GM18511 (cell line): ENCODE measurements around the gene NRBF2.
"Not testable (repeated sequence)": the region's sequence is repeated elsewhere in the genome, so short reads cannot be mapped to it uniquely, and the experiment has no call there.

Experiments
- ATAC-seq: cut with Tn5 transposase; IDR thresholded peaks from one replicate; pipeline ENCODE4 v1.9.1; 2021; ENCODE audit warnings: mild to moderate bottlenecking, moderate library complexity; ENCODE audit not compliant: unreplicated experiment

Gene NRBF2

GRCh38 chr10:63133056-63133820 lies at the start of gene NRBF2:
Gene NRBF2, plus strand, starts transcription at chr10:63133328. Its CDS starts 143 bp downstream, at chr10:63133471.
- ATAC-seq = peak; percentile 95

DNA sequence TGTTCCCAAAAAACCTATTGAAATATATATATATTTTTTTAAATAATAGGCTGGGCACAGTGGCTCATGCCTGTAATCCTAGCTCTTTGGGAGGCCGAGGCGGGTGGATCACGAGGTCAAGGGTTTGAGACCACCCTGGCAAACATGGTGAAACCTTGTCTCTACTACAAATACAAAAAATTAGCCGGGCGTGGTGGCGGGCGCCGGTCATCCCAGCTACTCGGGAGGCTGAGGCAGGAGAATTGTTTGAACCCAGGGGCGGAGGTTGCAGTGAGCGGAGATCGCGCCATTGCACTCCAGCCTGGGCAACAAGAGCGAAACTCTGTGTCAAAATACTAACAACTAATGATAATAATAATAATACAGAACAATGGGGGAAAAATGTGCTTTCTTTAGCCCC lies 49.7 kb upstream of the NRBF2 start:
- ATAC-seq = not testable (repeated sequence)

- peak; percentile 82 for ATAC-seq
Observed at GRCh38 chr10:63083904-63084689, 49.0 kb upstream of the NRBF2 start.

GRCh38 chr10:63084690-63085382 lies 48.3 kb upstream of the NRBF2 start:
- ATAC-seq = no peak

GRCh38 chr10:63093227-63093626 lies 39.9 kb upstream of the NRBF2 start:
- ATAC-seq = no peak

DNA sequence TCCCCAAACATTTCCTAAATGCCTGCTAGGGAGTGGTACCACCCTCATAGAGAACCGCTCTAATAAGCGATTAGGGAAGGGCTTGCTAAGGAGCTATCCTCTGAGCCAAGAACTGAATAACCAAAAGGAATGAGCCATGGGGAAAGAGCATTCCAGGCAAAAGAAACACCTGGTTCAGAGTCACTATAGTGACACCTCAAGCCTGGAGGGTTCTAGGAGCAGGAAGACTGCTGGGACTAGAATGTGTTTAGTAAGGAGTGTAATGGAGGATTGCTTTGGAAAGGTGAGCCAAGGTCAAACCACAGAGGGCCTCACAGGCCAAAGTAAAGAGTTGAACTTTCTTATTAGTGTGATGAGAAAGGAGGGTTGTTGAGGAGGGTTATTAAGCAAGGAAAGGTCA lies 38.7 kb upstream of the NRBF2 start:
- ATAC-seq = no peak

GRCh38 chr10:63094881-63095280 lies 38.2 kb upstream of the NRBF2 start:
- ATAC-seq = no peak

DNA sequence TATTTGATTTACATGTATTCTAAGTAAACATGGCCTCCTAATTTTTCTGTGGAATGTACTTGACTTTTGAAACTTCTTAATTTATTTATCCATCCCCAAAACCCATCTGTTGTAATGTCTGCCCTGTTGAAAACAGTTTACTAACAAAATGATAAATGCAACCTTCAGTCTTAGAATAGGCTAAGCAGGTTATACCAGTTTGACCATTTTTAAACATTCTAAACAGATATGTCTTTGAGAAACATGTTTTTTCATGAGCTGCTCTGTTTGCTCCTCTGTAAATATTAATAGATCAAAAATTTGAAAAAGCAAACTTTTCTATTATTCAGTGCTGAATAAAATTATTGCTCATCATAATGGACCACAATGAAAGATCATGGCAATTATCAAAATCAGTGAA lies 33.4 kb upstream of the NRBF2 start:
- no peak for ATAC-seq

GRCh38 chr10:63101091-63101490 lies 32.0 kb upstream of the NRBF2 start:
- ATAC-seq = not testable (repeated sequence)

- not testable (repeated sequence) for ATAC-seq
Observed at GRCh38 chr10:63102279-63102883, 30.7 kb upstream of the NRBF2 start.

DNA sequence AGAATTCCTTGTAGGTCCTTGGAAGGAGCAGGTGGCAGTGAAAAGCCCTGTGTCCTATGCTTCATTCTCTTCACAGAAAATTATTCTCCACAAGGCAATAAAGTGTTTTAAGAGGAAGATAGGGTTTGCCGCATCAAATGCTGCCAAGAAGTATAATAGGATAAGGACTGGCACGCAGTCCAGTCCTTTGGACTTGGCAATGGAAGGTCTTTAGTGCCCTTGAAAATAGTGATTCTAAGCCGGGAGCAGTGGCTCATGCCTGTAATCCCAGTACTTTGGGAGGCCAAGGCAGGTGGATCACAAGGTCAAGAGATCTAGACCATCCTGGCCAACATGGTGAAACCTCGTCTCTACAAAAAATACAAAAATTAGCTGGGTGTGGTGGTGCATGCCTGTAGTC lies 29.9 kb upstream of the NRBF2 start:
- not testable (repeated sequence) for ATAC-seq

DNA sequence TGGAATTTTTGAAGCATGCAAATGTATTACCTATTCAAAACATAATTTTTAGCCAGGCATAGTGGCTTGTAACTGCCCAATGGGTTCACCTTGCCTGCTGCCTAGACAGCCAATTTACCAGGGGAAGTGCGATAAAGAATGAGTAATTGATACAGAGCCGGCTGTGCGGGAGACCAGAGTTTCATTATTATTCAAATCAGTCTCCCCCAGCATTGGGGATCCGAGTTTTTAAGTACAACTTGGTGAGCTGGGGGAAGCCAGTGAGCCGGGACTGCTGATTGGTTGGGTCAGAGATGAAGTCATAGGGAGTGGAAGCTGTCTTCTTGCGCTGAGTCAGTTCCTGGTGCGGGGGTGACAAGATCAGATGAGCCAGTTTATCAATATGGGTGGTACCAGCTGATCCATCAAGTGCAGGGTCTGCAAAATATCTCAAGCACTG lies 29.1 kb upstream of the NRBF2 start:
- ATAC-seq = no peak

GRCh38 chr10:63105225-63106110 lies 27.7 kb upstream of the NRBF2 start:
- ATAC-seq = no peak

DNA sequence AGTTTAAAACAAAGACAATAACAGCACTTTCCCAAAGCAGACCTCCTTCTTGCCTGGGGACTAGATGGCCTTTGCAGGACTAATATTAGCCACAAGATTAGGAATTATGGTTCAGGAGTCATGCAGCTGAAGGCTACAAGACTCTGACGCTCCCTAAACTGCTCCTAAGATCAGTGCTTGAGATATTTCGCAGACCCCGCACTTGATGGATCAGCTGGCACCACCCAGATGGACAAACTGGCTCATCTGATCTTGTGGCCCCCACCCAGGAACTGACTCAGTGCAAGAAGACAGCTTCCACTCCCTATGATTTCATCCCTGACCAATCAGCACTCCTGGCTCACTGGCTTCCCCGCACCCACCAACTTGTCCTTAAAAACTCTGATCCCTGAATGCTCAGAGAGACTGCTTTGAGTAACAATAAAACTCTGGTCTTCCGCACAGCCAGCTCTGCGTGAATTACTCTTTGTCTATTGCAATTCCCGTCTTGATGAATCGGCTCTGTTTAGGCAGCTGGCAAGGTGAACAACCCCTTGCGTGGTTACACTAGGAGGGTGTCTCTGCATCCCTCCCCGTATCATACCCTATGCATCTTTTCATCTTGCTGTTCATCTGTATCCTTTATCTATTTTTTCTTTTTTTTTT lies 26.9 kb upstream of the NRBF2 start:
- ATAC-seq = no peak

- no peak for ATAC-seq
Observed at GRCh38 chr10:63107943-63108437, 25.1 kb upstream of the NRBF2 start.

- ATAC-seq = no peak
Observed at GRCh38 chr10:63110940-63111339, 22.2 kb upstream of the NRBF2 start.

GRCh38 chr10:63114031-63114814 lies 18.9 kb upstream of the NRBF2 start:
- ATAC-seq = no peak

DNA sequence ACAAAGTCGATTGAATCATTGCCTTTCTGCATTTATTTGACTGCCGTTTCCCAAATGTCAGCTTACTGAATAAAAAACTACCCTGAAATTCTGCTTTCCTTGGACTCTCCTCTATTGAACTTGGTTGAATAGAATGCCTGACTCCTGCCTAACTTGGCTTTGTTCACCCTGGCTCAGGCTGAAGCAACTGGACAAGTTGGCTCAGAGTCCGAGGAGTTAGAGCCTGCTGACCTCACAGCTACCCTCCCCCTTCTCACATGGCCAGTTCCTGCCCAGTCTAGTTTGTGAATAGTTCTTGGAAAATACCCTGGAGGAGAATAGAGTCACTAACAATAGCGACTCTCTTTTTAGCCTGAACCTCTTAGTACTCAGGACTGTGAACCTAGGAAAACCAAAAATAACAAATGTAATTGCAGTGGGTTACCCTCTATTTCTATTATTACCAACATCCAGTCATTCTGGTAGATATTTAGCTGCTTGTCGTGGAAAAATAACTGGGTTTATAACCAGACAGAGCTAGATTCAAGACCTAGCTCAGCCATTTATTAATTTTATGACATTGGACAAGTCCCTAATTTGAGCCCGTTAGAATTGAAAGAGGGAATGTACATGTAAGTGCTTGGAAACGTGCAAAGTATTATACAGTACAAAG lies 17.3 kb upstream of the NRBF2 start:
- ATAC-seq = no peak
